HepG2 (cell line): ENCODE measurements around the gene KIAA1217.

Source experiments
- CBFB ChIP-seq: sonication (generic); formaldehyde crosslinking; IDR thresholded peaks from 2 replicates; pipeline ENCODE4 v1.4.0; 2020; ENCODE audit warnings: missing genetic modification reagents
- CHCHD3 ChIP-seq: sonication (generic); formaldehyde crosslinking; IDR thresholded peaks from 2 replicates; pipeline ENCODE4 v1.8.0; 2022; ENCODE audit warnings: mild to moderate bottlenecking, missing genetic modification reagents, moderate library complexity
- CHD2 ChIP-seq: IDR thresholded peaks from 2 replicates; pipeline ENCODE4 v1.6.1; 2011; ENCODE audit warnings: low read depth, low read length, improper control_type of control experiment
- KMT2B ChIP-seq: IDR thresholded peaks from 2 replicates; pipeline ENCODE4 v1.6.1; 2016; ENCODE audit warnings: missing genetic modification reagents, missing compliant biosample characterization
- MAZ ChIP-seq, 2 experiments: sonication (generic) in 1 of 2; formaldehyde crosslinking in 1 of 2; IDR thresholded peaks; 2 replicates each; pipeline versions ENCODE4 v1.5.0 to v1.6.1; 2012 to 2020; ENCODE audit warnings: low read depth in 2 of 2, mild to moderate bottlenecking in 2 of 2, borderline replicate concordance in 1 of 2, improper control_type of control experiment in 1 of 2, low read length in 1 of 2, missing genetic modification reagents in 1 of 2, moderate library complexity in 1 of 2
- MTF1 ChIP-seq: sonication (generic); formaldehyde crosslinking; IDR thresholded peaks from 2 replicates; pipeline ENCODE4 v1.5.0; 2020; ENCODE audit warnings: missing genetic modification reagents
- ZNF34 ChIP-seq: sonication (generic); formaldehyde crosslinking; IDR thresholded peaks from 2 replicates; pipeline ENCODE4 v1.4.0; 2020; ENCODE audit warnings: mild to moderate bottlenecking, missing genetic modification reagents, borderline replicate concordance
- ZNF343 ChIP-seq: sonication (generic); formaldehyde crosslinking; IDR thresholded peaks from 2 replicates; pipeline ENCODE4 v1.4.0; 2020; ENCODE audit warnings: mild to moderate bottlenecking, missing genetic modification reagents
- TF ChIP-seq, protein P1 (sequence below): IDR thresholded peaks from 2 replicates; pipeline ENCODE4 v1.6.1; 2012; ENCODE audit warnings: inconsistent platforms
- TF ChIP-seq, protein P2 (sequence below): IDR thresholded peaks from 2 replicates; pipeline ENCODE4 v1.6.1; 2016; ENCODE audit warnings: control low read depth
- TF ChIP-seq, protein P3 (sequence below): sonication (generic); formaldehyde crosslinking; IDR thresholded peaks from one replicate; pipeline ENCODE4 v1.5.1; 2020; ENCODE audit warnings: mild to moderate bottlenecking, missing genetic modification reagents; ENCODE audit errors: not compliant biosample characterization

DNA sequence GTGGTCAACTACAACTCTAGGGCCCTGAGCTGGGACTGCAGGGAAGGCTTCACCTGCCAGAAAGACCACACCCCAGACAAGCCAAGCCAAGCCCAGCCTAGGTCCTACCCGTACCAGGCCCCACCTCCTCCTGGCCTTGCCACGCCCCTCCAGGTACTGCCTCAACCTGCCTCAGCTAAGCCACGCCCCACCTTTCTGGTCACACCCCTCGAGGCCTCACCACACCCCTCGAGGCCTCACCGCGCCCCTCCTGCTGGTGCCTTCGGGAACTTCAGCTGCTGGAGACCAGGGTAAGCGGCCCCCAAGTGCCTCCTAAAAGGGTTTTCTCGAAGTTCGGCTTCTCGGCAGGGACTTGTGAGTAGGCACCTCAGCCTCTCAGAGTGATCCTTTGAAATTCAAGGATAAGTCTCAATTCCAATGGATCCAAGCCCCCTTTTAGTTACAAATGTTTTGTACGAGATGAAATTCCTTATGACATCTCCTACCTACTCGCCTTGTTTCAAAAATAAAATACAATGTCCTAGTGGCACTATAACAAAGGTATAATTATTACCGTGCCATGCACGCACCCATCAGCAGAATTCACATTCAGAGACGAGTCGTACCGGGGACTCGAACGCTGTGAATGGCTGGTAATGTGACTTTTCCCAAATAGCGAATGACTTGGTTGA is 343.5 kb downstream of the KIAA1217 start:
- no peak for TF ChIP-seq CHCHD3
- TF ChIP-seq KMT2B (CRISPR knock-in tag): no peak
- TF ChIP-seq, protein P1, sequence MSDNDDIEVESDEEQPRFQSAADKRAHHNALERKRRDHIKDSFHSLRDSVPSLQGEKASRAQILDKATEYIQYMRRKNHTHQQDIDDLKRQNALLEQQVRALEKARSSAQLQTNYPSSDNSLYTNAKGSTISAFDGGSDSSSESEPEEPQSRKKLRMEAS: no peak
- TF ChIP-seq, protein P2, sequence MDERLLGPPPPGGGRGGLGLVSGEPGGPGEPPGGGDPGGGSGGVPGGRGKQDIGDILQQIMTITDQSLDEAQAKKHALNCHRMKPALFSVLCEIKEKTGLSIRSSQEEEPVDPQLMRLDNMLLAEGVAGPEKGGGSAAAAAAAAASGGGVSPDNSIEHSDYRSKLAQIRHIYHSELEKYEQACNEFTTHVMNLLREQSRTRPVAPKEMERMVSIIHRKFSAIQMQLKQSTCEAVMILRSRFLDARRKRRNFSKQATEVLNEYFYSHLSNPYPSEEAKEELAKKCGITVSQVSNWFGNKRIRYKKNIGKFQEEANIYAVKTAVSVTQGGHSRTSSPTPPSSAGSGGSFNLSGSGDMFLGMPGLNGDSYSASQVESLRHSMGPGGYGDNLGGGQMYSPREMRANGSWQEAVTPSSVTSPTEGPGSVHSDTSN (CRISPR knock-in tag): no peak
- no peak for TF ChIP-seq MAZ (IDR thresholded peaks at IDR 0.05; ENCODE audit: borderline replicate concordance, low read depth, low read length)
- TF ChIP-seq MAZ (CRISPR knock-in tag; IDR thresholded peaks at IDR 0.05; ENCODE audit: low read depth): no peak
- no peak for TF ChIP-seq CBFB (CRISPR knock-in tag)
- no peak for TF ChIP-seq ZNF343 (CRISPR knock-in tag)
- TF ChIP-seq, protein P3, sequence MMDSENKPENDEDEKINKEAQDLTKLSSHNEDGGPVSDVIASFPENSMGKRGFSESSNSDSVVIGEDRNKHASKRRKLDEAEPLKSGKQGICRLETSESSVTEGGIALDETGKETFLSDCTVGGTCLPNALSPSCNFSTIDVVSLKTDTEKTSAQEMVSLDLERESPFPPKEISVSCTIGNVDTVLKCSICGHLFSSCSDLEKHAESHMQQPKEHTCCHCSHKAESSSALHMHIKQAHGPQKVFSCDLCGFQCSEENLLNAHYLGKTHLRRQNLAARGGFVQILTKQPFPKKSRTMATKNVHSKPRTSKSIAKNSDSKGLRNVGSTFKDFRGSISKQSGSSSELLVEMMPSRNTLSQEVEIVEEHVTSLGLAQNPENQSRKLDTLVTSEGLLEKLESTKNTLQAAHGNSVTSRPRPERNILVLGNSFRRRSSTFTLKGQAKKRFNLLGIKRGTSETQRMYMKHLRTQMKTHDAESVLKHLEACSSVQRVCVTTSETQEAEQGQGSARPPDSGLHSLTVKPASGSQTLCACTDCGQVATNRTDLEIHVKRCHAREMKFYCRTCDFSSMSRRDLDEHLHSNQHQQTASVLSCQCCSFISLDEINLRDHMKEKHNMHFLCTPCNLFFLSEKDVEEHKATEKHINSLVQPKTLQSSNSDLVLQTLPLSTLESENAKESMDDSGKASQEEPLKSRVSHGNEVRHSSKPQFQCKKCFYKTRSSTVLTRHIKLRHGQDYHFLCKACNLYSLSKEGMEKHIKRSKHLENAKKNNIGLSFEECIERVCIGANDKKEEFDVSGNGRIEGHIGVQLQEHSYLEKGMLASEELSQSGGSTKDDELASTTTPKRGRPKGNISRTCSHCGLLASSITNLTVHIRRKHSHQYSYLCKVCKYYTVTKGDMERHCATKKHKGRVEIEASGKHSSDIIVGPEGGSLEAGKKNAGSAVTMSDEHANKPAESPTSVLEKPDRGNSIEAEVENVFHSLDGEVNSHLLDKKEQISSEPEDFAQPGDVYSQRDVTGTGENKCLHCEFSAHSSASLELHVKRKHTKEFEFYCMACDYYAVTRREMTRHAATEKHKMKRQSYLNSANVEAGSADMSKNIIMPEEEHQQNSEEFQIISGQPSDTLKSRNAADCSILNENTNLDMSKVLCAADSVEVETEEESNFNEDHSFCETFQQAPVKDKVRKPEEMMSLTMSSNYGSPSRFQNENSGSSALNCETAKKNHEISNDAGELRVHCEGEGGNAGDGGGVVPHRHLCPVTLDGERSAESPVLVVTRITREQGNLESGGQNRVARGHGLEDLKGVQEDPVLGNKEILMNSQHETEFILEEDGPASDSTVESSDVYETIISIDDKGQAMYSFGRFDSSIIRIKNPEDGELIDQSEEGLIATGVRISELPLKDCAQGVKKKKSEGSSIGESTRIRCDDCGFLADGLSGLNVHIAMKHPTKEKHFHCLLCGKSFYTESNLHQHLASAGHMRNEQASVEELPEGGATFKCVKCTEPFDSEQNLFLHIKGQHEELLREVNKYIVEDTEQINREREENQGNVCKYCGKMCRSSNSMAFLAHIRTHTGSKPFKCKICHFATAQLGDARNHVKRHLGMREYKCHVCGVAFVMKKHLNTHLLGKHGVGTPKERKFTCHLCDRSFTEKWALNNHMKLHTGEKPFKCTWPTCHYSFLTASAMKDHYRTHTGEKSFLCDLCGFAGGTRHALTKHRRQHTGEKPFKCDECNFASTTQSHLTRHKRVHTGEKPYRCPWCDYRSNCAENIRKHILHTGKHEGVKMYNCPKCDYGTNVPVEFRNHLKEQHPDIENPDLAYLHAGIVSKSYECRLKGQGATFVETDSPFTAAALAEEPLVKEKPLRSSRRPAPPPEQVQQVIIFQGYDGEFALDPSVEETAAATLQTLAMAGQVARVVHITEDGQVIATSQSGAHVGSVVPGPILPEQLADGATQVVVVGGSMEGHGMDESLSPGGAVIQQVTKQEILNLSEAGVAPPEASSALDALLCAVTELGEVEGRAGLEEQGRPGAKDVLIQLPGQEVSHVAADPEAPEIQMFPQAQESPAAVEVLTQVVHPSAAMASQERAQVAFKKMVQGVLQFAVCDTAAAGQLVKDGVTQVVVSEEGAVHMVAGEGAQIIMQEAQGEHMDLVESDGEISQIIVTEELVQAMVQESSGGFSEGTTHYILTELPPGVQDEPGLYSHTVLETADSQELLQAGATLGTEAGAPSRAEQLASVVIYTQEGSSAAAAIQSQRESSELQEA (CRISPR knock-in tag): no peak
- no peak for TF ChIP-seq MTF1 (CRISPR knock-in tag)
- TF ChIP-seq ZNF34 (CRISPR knock-in tag): no peak
- TF ChIP-seq CHD2: no peak
